Measurements from ENCODE around the gene TSPAN31.
"Not testable (repeated sequence)": the region's sequence is repeated elsewhere in the genome, so short reads cannot be mapped to it uniquely, and the experiment has no call there.

Gene TSPAN31, protein sequence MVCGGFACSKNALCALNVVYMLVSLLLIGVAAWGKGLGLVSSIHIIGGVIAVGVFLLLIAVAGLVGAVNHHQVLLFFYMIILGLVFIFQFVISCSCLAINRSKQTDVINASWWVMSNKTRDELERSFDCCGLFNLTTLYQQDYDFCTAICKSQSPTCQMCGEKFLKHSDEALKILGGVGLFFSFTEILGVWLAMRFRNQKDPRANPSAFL

DNA sequence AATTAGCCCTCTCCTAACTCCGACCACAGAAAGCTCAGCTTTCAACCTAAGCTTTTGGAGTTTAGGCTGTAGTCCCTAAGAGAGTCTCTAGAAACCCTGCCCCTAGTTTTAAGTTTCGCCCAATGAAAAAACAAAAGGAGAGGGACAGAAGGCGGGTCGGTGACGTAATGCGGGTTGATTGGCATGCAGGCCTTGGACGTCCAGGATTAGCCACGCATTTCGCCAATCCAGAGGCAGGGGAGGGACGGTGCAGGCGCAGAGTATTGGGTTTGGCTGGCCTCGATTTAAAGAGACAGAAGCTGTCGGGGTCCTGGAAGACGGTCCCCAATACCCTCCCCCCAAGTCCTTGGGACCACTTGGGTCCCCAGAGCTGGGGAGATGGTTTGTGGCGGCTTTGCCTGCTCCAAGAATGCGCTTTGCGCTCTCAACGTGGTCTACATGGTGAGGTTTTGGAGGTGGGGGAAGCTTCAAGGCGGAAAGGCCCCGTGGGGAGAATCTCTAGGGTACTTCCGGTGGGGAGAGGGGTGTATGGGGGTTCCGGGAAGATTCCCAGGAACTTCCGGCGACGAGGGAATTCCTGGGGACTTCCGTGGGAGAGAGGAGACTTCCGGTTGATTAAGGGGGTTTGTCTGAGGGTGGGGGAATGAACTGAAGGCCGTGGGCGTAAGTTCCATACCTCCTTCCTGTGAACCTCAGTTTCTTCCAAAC, at the start of gene TSPAN31:
Gene TSPAN31 (plus strand): TSS at position 263 of the 708 bp plus-strand sequence. CDS start 116 bp downstream, at position 379.
- DNase-seq: peak; percentile 98

DNA sequence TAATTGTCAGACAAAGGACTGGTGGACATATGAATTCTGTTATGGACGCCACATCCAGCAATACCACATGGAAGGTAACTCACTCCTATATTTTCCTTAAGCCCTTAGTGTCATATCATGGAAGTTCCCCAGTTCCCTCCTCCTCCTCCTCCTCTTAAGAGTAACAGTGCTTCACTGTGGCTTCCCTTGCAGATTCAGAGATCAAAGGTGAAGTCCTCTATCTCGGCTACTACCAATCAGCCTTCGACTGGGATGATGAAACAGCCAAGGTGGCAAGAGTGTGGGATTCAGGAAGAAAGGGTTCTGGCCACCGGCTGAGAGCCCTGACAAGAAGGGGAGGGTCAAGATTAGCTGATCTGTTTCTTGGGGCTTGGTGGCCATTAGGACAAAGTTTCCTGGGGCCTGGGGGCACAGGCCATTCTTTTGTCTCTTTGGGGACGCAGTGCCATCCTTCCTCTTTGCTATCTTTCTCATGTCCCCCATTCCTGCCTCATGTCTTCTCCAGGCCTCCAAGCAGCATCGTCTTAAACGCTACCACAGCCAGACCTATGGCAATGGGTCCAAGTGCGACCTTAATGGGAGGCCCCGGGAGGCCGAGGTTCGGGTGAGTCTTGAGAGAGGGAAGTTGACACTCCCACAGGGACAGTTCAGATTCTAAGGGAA, 48.9 kb upstream of the TSPAN31 start:
- no peak for DNase-seq

GRCh38 chr12:57697076-57697475, 47.8 kb upstream of the TSPAN31 start:
- no peak for DNase-seq

GRCh38 chr12:57698414-57698813, 46.4 kb upstream of the TSPAN31 start:
- no peak for DNase-seq

DNA sequence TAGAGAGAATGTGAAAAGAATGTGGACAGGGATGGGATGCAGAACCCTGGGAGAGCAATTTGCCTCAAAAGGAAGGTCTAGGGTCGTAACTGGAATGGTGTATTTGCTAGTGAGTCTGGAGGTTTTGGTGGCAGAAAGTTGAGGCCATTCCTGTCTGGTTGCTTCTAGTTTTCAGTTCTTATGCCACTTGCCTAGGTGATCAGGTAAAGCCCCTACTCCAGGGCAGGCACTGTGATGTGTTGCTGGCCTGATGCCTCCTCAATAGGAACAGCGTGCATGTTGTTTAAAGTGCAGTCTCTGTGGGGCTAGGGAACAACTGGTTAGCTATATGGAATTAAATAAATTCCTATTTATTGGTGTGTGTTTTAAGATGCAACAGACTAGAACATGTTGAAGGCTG, 44.5 kb upstream of the TSPAN31 start:
- no peak for DNase-seq

DNA sequence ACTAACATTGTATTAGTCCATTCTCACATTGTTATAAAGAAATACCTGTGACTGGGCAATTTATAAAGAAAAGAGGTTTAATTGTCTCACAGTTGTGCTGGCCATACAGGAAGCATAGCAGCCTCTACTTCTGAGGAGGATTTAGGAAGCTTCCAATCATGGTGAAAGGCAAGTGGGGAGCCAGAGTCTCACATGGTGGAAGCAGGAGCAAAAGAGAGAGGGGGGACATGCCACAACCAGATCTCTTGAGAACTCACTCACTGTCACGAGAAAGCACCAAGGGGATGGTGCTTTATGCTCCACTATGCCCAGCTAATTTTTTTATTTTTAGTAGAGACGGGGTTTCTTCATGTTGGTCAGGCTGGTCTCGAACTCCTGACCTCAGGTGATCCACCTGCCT, 37.6 kb upstream of the TSPAN31 start:
- DNase-seq: no peak

- no peak for DNase-seq
These were observed 36.5 kb upstream of the TSPAN31 start for GRCh38 chr12:57708296-57708695.

DNA sequence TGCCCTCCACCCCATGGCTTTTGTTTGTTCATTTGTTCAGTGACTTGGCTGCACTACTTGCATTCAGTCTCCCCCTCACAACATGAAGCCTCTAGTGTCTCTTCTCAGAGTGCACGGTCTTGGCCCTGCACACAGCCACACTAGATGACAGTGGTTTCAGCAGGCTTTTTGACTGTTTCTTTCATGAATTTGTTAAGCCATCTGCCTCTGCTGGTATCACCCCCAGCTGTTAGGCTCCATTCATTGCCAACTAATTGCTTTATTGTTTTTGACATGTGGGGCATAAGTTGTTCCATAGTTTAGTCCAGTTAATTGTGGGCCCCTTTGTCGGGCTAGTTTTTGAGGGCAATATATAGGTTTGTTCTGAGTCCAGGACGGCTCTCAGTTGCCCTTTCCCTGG, 32.1 kb upstream of the TSPAN31 start:
- DNase-seq: no peak

GRCh38 chr12:57713209-57713608, 31.6 kb upstream of the TSPAN31 start:
- no peak for DNase-seq

- DNase-seq: not testable (repeated sequence)
These were observed 29.6 kb upstream of the TSPAN31 start for GRCh38 chr12:57715036-57715748.

DNA sequence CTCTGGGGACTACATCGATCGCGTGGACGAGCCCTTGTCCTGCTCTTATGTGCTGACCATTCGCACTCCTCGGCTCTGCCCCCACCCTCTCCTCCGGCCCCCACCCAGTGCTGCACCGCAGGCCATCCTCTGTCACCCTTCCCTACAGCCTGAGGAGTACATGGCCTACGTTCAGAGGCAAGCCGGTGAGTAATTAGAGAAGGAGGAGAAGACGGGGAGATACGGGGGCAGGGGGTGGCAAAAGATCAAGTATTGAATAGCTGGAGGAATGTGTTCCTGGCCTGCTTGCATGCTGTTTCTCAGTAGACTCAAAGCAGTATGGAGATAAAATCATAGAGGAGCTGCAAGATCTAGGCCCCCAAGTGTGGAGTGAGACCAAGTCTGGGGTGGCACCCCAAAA, 29.1 kb upstream of the TSPAN31 start:
- DNase-seq: no peak

- DNase-seq: no peak
These were observed 28.5 kb upstream of the TSPAN31 start for GRCh38 chr12:57716305-57716704.

DNA sequence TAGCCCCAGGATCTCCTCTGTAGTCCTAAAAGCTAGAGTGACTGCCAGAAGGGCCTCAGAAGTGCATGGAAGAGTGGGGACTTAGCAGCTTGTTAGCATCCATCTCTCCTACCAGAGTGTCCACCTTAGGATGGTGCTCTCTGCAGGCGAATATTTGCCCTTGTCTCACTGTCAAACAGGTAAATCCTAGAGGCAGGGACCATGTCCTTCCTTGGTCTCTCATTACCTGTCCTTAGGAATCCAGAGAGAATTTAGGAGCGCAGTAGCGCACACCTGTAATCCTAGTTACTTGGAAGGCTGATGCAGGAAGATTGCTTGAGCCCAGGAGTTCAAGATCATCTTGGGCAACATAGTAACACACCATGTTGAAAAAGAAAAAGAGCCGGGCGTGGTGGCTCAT, 27.7 kb upstream of the TSPAN31 start:
- DNase-seq: no peak

DNA sequence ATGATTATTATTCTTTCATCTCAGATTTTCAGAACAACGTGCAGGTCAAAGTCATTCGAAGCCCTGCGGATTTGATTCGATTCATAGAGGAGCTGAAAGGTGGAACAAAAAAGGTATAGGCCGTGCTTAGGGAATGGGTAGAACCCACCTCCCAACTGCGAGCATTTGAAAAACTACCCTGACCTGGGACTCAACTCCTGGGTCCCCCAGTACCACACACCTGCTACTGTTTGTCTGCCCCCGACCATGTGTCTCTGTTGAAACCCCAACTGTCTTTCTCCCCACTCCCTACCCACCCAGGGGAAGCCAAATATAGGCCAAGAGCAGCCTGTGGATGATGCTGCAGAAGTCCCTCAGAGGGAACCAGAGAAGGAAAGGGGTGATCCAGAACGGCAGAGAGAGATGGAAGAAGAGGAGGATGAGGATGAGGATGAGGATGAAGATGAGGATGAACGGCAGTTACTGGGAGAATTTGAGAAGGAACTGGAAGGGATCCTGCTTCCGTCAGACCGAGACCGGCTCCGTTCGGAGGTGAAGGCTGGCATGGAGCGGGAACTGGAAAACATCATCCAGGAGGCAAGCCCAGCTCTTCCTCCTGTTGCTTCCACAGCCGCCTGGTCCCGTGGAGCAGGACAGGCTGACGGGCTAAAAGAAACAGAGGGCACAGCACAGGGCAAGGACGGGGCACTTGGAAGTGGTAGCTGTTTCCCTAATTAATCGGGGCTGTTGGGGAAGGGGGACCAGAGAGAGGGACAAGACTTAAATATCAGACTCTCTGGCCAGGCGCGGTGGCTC, 26.8 kb upstream of the TSPAN31 start:
- DNase-seq: no peak

DNA sequence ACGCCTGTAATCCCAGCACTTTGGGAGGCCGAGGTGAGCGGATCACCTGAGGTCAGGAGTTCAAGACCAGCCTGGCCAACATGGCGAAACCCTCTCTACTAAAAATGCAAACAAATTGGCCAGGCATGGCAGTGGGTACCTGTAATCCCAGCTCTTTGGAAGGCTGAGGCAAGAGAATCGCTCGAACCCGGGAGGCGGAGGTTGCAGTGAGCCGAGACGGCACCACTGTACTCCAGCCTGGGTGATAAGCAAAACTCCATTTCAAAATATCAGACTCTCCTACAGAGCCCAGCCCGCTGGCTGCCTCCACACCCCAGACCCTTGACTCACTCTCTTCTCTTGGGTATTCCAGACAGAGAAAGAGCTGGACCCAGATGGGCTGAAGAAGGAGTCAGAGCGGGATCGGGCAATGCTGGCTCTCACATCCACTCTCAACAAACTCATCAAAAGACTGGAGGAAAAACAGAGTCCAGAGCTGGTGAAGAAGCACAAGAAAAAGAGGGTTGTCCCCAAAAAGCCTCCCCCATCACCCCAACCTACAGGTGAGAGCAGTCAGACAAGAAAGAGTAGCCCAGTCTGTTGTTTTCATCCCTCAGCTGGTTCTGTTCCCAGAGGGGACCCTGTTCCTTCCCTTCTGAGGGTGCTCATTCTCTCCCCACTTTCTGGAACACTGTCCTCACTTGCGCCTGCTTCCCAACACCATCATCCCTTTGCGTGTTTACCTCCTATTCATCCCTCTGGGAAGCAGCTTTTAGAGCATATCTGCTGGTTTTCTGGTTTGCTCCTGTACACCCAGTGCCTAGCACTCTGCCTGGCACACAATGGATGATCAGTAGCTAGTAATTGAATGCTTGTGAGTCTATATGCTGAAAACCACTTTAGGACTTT, 26.0 kb upstream of the TSPAN31 start:
- no peak for DNase-seq

GRCh38 chr12:57719777-57720605, 24.8 kb upstream of the TSPAN31 start:
- DNase-seq: no peak

GRCh38 chr12:57720606-57721595, 23.9 kb upstream of the TSPAN31 start:
- no peak for DNase-seq

DNA sequence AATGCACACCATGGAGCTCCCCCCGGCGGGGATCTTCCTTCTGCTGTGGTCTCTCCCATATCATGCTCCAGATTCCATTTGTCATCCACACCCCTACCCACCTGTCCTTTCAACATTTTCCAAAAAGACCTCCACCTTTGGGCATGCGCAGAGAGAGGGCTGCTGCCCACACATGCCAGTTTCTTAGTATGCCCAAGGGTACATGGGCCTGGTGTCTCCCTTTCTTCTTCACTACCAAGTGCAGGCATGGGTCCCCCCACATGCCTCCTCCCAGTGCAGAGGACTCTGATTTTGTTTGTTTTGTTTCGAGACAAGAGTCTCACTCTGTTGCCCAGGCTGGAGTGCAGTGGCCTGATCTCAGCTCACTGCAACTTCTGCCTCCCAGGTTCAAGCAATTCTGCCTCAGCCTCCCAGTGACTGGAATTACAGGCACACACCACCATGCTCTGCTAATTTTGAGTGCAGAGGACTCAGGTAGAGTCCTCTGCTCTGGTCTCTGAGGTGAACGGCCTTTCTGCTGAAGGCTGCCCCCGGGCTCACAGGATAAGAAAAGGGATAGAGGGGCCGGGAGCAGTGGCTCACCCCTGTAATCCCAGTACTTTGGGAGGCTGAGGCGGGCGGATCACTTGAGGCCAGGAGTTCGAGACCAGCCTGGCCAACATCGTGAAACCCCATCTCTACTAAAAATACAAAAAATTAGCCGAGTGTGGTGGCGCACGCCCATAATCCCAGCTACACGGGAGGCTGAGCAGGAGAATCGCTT, 22.8 kb upstream of the TSPAN31 start:
- not testable (repeated sequence) for DNase-seq

Measured in NCI-H226 (cell line).